ENCODE measurements around the gene ALLC.
"Not testable (repeated sequence)": the region's sequence is repeated elsewhere in the genome, so short reads cannot be mapped to it uniquely, and the experiment has no call there.

DNA sequence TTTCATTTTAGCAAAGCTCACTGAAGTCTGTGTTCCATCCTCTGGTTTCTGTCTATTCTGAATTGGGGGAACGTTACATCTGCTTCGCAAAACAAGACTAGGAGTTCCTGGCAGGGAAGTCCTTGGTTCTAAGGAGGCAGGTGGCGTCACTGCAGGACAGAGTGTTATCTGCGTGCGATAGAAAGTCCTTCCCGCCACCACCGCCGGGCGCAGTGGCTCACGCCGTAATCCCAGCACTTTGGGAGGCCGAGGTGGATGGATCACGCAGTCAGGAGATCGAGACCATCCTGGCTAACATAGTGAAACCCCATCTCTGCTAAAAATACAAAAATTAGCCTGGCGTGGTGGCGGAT, 22.0 kb upstream of the ALLC start:
- not testable (repeated sequence) for TF ChIP-seq CTCF (IDR thresholded peaks at IDR 0.05; ENCODE audit: low read depth, low read length); MAX (IDR thresholded peaks at IDR 0.05; ENCODE audit: low read depth, low read length); POLR2A (IDR thresholded peaks at IDR 0.05; ENCODE audit: extremely low read depth, insufficient read length)
